SK-N-MC (cell line): Measurements from ENCODE around the gene HPCAL1.

Source experiments
- EZH2 ChIP-seq: fragments of 200-600 bp; sonication (generic); IDR thresholded peaks from one replicate; pipeline ENCODE4 v1.6.1; 2017; ENCODE audit warnings: antibody characterized with exemption
- FOXP2 ChIP-seq: optimal IDR thresholded peaks from 2 replicates; pipeline ENCODE3; 2011; ENCODE audit warnings: mild to moderate bottlenecking, moderate library complexity; ENCODE audit not compliant: insufficient read depth; ENCODE audit errors: extremely low read length, control extremely low read depth
- POLR2AphosphoS5 ChIP-seq: IDR thresholded peaks from 2 replicates; pipeline ENCODE4 v1.6.1; 2012; ENCODE audit warnings: mild to moderate bottlenecking, low read depth, low read length, borderline replicate concordance

DNA sequence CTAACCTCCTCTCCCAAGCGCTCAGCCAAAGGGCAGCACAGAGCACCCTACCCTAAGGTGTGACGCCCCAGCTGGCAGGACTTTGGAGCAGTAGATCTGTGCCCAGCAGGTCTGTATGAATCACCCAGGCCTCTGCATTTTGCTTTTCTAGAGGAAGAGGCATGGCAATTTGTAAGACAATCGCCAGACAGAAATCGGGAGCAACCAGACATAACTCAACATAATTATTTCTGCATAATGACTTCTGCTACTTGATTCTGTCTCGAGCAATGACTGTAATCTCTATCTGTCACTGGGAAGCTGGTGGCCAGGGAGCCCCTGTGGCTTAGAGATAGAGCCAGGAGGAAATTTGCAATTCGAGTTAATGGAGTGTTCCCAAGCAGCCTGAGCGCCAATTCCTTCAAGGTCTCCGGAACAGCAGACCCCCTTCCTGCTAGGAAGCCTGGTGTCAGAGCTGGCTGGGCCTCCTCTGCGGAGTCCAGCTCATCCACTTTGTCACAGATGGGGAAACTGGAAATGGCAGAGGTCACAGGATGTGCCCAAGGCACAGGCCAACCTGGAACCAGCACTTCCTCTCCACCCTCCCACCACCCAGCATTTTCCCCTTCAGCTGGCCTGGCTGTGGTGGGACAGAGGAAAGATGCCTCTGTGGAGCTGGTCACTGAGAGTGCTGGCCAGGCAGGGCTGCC lies 90.4 kb downstream of the HPCAL1 start:
- TF ChIP-seq POLR2AphosphoS5 (no peak), EZH2 (no peak), FOXP2 (no peak)
